Activated CD8-positive, alpha-beta memory T cell treated with anti-CD3 and anti-CD28 coated beads, Interleukin-2, amount 50 U/mL, for 24 hours (primary cell): ENCODE measurements around the gene STX11.

Experiments used
- DNase-seq: peaks from one replicate; pipeline ENCODE4 v3.0.0-alpha.2; 2020; ENCODE audit errors: extremely low read depth

Gene STX11

DNA sequence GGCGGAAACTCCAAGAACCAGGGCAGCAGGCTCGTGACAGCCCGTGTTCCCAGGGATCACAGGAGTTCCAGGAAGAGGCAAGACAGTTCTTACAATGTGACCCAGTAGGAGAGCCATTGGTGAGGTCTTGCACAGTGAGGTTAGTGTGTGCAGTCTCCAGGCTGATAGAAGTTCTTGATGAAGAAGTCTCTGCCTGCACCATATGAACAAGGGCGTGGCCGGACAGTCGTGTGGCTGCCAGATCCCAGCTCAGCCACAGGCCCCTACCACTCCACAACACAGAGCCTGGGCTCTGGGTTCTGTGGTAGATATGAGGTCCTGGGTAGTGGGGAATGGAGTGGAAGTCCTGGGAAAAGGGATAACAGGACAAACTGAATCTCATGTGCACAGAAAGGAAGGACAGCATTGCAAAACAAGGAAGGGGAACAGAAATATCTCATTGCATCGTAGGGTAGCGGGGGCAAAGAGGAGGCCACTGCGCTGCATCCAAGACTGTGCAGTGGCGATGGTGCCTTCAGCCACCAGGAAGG lies 65.2 kb downstream of the STX11 start:
- no peak for DNase-seq

DNA sequence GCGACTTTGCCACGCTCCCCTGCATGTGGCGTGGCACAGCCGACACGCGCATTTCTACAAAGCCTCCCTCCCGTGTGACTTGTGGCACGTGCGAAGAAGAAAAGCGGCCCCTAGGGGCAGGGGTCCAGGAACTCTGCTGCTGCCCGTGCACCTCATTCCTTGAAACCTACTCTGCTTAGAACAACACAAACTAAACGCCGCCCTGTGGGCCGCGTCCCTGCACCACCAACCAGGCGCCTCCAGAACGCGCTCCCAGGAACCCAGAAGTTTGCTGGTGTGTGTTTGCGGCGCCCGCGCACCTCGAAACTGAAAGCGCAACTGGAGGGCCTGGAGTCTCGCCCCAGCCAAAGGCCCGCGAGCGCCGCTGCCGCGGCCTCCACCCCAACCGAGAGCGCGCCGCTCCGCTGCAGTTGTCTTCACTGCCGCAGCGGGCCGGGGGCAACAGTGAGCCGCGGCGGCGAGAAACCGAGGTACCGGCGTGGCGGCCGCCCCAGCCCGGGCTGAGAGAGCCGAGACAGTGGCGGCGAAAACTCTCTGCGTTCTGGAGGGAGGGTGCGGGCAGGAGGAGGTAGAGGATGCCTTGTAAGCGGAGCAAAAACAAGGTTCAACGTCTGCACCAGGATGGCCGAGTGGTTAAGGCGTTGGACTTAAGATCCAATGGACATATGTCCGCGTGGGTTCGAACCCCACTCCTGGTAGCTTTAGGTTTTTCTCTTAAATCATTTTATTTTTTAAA lies 65.8 kb downstream of the STX11 start:
- peak; percentile 78 for DNase-seq

DNA sequence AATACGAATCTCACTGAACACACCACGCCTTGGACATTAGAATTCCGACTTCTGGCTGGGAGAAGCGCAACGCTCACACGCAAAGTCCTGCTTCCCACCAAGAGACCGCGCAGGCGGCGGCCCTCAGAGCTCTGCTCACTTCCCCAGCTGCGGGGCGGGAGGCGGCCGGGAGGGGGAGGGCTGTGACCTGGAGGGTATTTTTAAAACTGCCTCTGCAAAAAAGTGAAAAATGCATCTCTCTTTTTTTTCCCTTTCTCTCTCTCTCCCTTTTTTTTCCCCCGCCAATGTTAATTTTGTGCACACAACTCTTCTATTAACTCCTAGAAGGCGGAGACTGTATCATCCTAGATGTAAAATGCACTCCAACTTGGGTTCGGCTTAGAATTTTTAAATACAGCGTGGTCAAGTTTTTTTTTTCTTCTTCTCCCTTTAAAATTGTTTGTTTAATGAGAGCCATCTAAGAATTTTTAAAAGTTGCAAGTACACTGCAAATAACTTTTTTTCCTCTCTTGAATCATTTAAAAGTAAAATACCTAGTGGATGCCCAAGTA lies 66.4 kb downstream of the STX11 start:
- no peak for DNase-seq

DNA sequence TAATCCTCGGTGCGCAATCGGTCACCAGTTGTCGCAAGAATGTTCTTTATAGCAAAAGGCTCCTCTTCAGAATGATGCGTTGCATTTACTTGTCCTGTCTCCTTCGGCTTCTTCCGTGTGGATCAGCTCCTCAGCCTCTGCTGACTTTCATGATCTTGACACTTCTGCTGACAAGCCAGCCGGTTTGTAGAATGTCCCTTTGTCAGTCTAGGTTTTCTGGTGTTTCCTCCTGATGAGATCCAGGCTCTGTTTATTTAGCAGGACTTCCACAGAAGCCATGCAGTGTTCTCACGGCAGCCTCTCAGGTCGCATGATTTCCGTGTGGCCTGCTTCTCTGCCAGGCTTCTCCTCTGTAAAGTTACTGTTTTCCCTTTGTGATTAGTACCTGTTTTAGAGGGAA lies 66.9 kb downstream of the STX11 start:
- no peak for DNase-seq

DNA sequence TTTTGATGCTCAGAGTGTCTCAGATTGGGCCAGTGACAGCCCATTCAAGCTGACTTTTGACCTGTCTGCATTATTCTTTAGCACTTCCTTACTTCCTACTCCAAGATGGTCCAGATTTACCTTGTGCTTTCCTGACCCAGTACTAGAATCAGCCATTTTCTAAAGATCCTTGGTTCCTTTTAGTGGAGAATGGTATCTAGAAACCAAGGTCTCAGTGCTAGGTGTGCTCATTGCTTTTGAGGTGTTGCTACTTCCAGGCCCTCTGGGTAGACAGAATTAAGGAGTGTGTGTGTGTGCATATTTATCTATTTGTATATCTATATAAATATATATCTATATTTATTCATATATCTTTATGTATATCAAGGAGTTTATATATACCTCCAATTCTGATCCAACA lies 67.5 kb downstream of the STX11 start:
- DNase-seq, result no peak

DNA sequence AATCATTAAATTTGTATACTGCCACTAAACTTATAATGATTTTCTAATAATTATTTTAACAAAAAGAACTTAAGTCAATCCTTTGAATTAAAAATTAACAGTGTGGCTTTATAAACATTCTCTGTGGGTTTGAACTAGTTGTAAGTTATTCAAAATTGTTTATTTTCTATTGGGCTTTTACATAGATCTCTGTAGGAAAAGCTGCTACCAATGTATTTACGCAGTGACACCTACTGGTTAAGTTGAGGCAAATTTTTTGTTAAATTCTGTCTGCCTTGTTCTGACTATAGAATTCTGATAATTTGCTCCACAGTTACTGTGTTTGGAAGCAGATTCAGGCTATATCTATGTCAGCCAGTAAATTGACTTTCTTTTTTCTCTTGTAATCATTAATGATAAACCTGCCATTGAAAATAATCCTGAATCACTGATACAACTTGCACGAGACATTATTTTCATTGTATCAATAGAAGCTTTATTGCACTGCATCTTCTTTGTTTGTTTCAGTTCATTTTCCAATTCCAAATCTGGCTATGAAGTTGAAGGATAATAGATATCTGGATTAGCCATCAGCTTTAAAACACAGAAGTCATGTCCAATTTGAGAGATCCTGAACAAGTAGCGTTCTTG lies 68.9 kb downstream of the STX11 start:
- no peak for DNase-seq

DNA sequence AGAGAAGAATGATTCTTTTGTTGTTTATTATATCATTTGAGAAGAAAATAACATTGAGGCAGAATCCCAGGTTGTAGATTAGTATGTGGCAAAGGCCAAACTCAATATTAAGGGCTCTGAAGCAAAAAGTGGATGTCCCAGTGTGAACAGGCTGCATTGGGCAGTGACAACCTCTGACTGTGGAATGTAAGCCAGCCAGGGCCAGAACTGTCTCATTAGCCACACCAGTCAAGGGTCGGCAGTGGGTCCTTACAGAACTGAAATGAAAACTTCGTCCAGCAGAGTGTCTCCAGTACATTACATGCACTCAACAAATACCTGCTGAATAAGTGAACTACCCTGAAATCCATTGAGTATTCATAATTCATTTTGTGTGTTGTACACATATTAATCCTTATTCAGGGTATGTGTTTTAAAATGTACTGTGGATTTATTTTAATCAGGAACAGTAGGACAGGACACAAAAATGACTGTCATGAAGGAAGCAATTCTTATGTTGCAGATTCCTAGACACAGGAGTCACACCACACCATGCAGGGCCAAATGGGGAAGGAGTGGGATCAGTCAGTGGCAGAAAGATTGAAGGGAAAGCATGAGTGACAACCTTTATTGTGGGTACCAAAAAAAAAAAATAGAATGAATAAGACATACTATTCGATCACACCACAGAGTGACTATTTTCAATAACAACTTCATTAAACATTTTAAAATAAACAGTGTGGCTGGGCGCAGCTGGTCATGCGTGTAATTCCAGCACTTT lies 69.9 kb downstream of the STX11 start:
- DNase-seq, result no peak

DNA sequence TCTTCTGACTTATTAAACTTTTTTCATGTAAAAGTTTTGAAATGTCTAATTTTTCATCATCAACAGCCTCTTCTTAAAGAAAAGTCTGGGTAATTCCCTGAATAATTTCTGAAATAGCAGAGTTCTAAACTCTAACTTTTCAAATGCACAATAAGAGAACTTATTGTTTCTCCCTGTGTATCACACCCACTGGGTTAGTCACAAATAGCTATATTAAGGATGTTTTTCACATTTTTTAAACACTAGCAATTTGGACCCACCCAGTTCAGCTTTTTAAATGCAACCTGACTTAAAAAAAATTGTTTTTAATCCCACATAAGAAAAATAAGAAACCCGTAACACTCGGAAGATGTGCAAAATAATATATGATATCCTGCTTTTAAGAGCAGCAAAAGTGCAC lies 73.4 kb downstream of the STX11 start:
- no peak for DNase-seq

DNA sequence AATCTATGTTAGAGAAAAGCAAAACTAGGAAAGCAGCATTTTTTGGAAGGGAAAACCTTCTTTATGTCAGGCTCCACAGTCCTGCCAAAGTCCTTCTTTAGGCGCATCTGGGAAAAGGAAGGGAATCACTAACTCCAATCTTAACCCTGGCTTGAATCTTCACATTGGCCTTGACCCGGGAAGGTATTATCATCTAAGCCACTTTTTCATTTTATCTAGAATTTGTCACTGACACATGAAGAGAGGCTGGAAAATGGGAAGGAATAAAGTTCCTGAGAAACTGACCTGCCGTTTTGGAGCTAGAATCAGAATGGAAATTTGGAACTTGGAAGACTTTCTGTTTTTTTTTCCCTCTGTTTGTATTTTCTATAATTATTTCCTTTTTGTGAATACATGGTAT lies 81.4 kb downstream of the STX11 start:
- no peak for DNase-seq

DNA sequence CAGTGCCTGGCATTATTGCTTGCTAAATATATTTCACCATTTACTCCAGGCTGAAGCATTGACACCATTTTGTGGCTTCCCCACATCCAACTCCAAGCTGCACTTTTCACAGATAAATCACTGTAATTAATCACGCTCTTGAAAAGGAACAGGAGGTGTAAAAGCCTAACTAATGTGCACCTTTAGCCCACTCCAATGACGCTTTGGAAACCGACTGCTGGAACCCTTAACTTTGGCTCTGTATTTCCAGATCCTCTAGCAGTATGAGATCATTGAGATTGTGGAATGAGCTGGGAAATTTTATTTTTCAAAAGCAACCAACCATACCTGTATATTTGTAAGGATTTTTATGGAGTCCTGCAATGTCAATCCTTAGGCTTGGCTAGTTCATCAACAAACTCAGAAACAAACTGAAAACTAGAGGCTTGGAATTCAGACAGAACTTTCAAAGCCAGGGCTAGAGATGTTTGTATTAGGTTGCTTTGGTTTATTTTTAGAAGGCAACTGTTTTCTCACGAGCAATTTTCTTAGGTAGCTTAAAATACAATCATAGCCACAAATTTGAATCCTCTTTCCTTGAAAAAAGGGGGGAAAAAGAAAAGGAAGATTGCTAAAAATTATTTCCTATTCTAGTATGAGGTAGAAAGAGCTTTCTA lies 82.0 kb downstream of the STX11 start:
- DNase-seq, result no peak

DNA sequence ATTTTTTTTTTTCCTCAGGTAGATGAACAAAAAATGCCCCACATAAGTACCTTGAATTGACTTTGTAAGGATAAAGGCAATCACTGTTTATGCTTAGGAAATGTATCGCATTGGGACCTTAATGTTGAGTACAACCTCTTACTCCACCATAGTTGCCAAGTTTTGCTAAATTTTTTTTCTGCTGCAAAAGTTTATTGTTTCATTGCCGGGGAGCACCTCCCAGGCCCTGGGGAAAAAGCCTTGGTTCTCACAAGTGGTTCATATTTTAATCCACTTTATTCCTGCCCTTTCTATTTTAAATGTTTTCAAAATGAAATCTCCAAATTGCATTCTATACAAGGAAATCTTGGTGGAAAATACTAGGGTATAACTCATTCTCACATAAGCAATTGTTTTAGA lies 82.5 kb downstream of the STX11 start:
- no peak for DNase-seq

DNA sequence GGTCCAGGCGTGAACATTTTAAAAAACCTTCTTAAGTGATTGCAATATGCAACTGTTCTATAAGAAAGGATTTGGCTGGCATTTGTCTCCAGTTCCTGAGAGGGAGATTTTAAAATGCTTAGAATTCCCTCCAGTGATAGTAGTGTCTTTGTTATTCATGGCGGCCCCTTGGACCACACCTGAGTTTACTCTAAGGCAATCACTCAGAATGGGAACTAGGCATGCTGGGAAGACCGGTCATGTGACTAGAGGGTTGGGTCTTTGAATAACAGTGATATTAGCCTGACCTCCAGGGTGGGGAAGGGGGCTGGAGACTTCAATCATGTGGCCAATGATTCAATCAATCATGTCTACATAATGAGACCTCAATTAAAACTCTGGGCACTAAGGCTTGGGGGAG lies 84.1 kb downstream of the STX11 start:
- DNase-seq, result no peak

DNA sequence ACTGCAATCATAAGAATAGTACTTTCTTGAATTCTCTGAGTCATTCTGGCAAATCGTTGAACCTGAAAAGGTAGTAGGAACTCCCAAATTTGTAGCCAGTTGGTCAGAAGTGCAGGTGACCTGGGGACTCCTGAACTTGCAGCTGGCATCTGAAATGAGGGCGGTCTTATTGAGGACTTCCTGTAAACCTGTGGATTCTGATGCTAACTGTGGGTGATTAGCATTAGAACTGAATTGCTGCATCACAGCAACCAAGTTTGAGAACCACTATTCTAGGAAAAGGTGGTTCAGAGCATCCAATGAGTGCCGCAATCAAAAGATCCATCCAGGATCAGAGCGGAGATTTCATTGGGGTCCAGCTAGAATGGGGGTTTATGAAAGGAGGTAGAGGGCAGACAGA lies 84.6 kb downstream of the STX11 start:
- DNase-seq, result no peak
